GM19239 (cell line): Measurements from ENCODE around the gene ENC1.

ENCODE experiments used
- DNase-seq: peaks from one replicate; pipeline ENCODE4 v3.0.0; 2011; ENCODE audit warnings: low spot score; ENCODE audit not compliant: insufficient read length
- FAIRE-seq: peaks from 2 replicates; lab custom pipeline; 2011; peaks lifted over from hg19 to GRCh38; lab: Jason Lieb, UNC

Gene ENC1

DNA sequence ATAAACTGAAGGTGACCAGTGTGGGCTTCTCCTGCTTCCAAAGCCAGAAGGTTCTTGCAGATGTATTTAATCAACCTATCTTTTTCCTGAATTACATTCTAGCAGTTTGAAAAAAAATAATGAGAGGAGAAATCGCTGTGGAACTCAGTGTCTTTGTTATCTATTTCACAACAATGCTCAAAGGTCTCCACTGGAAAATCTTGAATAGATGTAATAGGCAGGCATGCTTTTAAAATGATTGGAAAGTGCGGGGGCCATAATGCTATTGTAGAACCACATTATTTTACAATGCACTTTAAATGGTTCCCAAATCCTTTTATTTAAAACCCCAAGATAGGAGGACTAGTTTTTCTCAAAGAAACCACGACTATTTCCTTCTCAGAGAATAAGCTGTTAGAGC is 23.3 kb downstream of the ENC1 start:
- FAIRE-seq: no peak
- DNase-seq: no peak

DNA sequence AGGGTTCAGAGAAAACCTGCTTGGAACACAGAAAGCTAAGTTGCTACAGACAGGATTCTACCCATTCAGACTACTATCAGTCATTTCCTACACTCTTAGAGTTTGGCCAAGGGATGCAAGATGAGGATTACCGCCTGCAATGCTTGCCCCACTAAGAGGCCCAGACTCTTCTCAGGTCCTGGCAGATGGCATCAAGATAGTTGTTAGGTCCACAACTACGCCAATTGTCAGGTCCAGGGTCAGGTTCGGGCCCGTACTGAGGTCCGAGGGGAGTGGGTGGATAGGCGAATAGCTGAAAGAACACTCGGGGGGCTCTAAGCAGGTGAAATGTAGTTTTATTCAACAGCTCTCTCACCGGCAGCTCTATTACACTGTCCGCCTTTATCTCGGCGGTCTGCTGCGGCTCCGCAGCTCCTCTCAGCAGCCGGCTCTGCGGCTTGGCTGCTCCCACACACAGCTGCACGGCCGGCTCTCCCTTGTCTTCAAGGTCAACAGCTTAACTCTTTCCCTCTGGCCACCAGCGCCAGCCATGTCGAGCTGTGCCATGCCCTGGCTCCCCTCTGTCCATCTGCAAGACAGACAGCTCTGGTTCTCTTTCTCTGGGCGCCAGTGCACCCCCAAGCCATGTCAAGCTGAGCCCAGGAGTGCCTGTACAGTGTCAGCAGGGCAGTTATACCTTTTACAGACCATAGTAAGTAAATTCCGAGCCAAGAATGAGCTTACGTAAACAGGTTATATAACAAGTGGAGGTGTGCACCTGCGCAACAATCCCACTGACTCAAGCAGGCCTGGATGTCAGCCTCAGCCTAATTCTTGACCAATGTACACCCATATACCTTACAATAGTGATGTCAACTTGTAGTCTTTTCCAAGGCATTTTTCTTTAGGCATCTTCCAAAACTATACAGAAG is 24.0 kb downstream of the ENC1 start:
- FAIRE-seq (no peak), DNase-seq (no peak)

DNA sequence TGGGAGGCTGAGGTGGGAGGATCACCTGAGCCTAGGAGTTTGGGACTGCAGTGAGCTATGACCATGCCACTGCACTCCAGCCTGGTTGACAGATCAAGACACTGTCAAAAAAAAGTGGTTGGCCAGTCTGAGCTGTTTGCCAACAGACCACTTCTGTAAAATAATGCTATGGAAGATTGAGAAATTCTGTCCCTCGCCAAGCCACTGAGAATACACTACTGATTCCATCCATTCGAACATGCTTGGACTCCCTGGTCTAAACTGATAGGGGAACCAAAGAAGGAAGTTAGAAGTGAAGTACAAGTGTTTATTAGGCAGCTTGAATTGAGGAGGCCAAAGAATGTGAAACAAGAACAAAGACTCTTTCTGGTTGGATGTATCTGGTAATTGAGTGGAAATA is 27.2 kb downstream of the ENC1 start:
- FAIRE-seq (no peak), DNase-seq (no peak)

DNA sequence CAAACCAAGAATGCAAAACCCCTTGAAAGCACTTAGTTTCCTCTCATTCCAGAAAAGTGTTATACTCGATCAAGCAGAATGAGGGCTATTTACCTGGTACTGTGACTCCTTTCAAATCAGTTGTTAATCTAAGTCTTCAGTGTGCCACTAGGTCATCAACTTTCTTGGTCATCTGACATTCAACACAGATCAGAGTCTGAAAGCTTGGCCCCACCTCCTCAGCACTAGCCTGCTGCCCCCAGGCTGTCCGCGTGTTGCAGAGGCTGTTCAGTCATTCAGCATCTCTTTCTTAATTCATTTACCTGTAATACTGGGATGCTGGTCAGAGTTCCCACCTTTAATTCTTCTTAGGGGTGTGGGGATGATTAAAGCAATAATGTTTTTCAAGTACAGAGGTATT is 28.5 kb downstream of the ENC1 start:
- no peak for FAIRE-seq
- DNase-seq: no peak

DNA sequence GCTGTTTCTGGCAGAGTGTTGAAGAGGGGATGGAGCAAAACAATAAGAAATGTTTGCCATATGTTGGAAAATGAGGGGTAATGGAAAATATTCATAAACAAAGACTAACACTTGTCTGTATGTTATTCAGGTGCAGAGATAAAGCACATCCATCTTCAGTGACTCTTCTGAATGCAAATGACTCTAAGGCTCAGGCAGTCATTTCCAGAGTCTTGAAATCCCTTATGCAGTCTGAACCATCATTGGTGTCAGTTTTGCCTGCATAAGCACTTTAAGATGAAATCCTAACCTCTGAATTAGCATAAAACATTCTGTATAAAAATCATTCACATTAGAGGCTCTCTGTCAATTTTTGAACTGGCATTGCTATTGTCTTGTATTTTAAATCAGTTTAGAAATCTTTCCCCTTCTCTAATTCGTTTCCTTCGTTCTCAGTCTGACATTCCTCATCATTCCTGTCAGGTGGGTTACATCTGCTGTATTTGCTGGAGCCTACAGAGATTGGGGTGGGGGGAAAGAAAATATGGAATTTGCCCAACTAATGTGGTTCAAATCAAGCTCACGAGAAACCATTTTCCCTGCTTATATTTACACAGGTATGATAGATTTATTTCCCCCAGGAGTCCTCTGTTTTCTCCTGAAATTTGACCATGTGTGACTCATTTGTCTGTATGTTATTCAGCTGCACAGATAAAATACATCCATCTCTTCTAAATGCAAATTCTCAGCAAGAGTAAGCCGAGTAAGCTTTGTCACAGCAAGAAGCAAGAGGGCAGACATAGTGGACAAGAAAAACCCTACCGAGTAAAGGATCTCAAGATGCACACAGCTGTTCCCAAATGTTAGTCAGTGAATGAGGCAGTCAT is 31.6 kb downstream of the ENC1 start:
- DNase-seq: no peak
- FAIRE-seq: no peak

DNA sequence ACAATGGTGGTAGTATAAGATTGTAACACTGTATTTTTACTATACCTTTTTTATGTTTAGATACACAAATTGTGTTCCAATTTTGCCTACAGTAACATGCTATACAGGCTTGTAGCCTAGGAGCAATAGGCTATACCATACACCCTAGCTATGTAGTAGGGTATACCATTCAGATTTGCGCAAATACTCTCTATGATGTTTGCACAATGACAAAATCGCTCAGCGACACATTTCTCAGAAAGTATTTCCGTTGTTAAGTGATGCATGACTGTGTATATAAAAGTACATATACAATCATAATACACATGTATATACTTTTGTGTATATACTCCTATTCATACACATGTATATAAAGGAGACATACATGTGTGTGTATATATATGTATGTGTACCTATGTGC is 34.8 kb downstream of the ENC1 start:
- no peak for FAIRE-seq
- DNase-seq: no peak

DNA sequence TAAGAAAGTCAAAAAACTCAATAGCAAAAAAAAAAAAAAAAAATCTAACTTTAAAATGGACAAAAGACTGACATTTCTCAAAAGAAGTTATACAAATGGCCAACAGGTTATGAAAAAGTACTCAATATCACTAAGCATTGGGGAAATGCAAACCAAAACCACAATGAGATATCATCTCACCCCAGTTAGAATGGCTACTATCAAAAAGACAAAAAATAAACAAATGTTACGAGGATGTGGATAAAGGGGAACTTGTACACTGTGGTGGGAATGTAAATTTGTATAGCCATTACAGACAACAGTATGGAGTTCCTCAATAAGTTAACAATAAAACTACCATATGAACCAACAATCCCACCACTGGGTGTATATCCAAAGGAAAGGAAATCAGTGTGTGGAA is 37.2 kb downstream of the ENC1 start:
- FAIRE-seq: no peak
- DNase-seq: no peak

DNA sequence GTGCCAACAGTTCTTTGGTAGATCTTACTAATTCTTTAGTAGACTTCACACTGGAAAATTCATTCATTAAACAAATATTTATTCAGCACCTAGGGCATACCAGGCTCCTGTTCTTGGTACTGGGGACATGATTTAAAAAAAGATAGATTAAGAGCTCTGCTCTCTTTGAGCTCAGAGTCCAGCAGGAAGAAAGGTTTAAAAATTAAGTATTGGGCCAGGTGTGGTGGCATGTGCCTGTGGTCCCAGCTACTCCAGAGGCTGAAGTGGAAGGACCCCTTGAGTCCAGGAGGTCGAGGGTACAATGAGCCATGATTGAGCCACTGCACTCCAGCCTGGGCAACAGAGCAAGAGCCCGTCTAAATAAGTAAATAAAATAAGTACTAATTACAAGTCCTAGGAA is 41.4 kb downstream of the ENC1 start:
- DNase-seq (no peak), FAIRE-seq (no peak)

DNA sequence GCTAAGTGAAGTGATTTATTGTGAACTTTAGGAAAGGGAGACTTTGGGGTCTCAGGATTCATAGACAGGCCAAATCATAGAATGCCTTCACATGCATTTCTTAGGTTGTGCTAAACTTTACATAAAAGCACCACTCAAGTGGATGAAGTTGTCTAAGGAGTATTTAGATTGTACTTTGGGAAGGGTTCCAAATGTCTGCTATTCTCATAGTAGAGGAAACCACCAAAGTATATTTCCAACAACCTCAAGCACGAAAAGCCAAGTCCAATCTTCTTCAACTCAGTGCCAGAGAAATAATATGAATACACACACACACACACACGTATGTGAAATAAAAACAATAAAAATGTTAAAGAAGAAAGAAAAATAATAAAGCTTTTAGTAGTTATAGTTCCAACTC is 41.8 kb downstream of the ENC1 start:
- FAIRE-seq: no peak

DNA sequence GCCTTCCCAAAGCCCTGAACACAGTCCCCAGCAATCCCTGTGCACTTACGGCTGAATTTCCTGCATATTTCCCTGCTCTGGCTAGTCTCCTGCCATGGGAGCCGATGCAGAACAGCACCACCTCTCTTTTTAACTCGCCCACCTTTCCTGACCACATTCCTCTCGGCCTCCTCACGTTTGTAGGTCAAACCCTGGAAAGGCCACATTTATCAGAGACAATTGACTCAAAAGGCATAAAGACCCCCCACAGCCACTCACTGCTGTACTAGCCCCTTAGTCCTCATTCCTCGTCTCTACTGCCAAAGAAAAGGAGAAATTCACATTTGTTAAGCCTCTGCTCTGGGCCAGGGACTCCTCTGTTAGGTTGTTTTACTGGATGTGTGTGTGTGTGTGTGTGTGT is 43.6 kb downstream of the ENC1 start:
- DNase-seq: no peak
- FAIRE-seq: no peak

More for the DNA sequence above, 41.8 kb downstream of the ENC1 start:
- no peak for DNase-seq

DNA sequence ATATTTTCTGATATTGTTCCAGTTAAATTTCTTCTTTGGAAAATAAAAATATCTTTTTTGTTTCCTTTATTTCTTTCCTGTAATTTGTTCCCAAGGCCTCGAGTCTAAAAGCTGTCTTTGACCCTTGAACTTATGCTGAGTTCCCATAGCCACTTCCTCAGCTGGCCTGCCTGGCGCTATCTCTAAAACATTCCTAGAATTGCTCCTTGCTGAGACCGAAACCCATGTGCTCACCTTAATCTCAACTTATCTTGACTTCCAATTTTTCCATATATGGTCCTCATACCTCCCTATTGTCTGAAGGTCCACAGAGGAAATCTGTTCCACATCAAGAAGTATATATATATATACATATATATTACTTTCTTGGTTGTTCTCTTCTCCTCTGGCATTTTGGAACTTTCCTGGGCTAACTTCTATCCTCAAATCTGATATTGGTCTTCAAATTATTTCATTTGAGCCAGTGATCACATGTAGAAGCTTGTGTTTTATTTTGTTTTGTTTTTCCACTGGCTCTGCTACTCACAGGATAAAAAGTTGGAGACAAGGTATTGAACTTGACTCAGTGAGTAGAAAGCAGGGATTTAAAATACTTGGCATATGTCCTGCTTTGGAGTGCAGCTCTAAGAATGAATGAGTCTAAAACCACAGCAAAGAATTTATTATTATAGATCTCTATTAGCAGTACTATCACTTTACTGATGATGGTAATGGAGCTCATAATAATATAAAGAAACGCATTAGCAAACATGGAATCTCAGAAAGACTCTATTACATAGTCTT is 45.2 kb downstream of the ENC1 start:
- DNase-seq (no peak), FAIRE-seq (no peak)

DNA sequence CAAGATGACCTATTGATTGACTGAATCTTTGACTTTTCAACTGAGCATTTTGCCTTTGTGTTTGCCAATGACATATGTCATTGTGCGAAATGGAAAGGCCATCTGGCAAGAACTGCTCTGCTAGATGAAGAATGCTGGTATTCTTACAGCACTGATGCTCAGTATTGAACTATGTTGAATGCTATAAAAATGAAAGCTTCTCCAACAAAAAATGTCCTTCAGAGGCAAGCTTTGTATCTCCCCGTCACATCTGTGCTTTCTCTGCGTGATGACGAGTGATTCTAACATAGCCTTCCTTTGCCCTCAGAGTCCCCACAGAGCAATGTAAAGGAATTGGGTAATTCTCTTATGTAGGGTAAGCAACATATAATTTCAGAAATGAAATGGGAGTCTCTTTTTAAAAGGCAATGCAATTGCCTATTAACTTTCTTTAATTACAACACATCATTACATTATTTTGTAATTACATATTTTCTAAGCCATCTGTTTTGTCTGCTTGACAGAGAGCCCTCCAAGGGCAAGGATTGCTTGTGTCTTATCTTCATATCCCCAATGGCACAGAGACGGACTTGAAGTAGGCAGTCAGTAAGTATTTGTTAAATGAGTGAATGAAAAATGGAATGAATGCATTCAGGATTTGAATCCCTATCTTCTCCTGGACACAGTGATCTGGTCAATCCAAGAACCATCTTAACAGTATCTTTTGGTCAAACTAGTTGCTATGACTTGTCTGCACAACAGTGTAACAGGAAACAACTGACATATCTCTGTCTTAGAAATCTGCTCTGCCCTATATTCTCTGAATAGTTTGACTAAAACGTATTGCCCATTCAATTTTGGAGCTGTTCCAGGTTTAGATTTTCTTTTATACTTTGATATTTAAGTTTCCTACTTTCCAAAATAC is 46.1 kb downstream of the ENC1 start:
- no peak for DNase-seq
- FAIRE-seq: no peak

DNA sequence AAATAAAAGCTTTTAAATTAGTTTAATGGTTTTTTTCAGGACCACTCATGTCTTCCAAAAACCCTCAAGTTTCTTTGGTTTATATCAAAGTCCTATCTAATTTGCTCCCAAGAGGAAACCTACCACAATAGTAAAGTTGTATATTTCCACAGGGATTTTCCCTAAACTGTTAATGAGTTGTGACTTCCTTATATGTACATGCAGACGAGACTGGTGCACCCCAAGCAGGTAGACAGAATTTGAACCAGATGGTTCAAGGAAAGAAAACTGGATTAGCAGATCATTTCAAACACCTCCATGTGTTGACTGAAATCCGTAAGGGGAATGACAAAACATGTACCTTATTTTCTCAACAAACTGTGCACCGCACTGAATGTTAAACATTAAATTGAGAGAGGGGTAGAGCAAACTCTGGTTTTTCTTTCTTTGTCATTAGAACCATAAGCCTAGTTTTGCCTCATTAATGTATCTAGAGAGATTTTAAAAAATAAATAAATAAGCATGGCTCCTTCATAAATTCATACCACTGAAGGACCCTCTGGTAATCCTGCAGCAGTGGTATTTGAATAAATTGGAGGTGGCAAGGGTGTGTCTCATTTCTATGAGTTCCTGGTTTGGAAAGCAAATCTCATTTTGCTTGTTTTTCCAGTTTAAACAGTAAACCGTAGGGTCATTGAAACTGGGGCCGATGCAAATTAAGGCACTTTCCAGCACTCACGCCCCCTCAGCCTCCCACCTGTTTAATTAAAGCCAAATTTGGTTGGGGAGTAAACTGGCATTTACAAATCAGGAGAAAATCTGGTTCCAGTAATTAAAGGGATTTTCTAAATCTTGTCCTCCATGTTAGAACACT is 51.1 kb downstream of the ENC1 start:
- FAIRE-seq: no peak
- no peak for DNase-seq

DNA sequence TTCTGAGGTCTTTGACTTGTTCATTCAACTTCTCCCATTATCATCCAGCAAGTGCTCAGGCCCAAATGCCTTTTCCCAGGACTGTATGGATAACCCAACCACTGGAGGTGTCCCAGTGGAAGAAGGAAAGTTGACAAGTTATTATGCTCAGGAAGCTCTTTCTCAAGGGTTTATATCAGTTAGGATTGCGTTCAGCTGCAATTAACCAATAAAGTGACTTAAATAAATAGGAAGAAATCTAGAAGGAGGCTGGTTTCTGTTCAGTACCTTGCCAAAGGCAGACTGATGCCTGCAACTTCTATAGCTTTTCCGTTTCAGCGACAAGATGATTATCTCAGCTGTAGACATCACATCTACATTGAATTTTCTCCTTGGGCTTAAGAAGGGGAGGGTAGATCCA is 52.1 kb downstream of the ENC1 start:
- no peak for DNase-seq
- FAIRE-seq: no peak

DNA sequence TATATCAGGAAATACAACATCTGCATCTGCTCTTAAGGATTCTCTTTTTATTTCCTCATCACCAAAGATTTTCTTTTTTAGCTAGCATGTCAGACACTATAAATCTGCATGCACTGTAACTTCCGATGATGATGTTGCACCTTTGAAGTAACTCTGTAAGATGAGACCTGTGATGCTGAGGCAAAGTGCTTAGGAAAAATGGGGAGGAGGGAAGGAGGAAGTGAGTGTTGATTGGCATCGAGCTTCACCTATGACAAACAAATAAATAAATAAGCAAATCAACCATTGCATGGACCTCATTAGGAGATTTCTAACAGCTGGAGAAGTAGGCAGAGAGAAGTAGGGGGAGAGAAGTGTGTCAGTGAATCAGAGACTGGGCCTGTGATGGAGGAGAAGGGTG is 52.6 kb downstream of the ENC1 start:
- no peak for FAIRE-seq
- no peak for DNase-seq

DNA sequence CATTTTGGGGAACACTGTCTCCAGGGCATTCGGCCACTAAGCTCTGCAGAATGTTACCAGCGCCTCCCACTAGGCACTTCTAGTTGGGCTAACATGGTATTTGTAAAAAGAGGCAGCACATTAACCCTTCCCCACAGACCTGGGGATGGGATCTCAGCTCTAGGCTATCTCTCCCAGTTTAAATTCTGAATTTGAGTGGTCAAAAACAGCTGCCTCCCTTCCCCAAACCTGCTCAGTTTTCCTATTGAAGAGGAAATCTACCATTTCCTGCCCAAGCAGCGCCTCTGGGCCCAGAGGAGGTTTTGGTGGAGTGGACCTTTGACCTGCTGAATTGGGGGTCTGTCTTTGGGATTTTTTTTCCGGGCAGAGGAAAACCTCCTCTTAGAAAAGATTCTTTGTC is 53.2 kb downstream of the ENC1 start:
- no peak for FAIRE-seq
- DNase-seq: no peak

DNA sequence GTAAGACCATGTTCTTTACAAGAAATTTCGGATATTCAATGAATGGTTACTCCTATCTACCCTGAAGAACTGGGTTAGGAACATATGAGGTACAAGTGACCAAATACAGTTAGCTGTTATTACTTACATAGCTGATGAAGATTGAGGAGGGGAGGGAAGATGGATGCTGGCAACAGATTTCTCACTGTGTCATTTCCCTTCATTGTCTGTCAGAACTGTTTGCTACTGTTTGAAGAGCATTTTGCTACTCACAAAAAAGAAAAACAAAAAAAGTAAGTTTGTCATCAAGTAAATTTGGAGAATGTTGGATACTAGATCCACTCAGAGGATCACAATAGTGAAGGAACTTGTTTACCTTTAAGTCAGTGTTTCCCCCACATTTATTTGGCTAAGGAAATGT is 53.7 kb downstream of the ENC1 start:
- no peak for DNase-seq
- FAIRE-seq: no peak

DNA sequence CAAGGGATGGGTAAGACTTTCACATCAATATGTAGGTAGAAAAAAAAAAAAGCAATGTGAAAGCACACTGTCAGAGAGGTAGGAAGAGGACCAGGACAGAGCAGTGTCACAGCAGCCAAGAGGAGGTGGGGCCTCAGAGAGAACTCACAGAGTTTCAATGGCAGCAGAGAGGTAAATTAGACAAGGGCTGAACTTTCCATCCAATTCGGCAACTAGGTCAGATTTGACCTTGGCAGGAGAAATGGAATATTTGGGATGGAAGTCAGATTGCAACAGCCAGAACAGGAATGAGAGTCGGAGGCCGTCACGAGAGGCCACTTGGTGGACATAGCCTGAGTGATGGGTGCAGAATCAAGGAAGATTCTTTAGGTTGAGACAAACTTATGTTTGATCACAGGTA is 57.7 kb downstream of the ENC1 start:
- DNase-seq (no peak), FAIRE-seq (no peak)

DNA sequence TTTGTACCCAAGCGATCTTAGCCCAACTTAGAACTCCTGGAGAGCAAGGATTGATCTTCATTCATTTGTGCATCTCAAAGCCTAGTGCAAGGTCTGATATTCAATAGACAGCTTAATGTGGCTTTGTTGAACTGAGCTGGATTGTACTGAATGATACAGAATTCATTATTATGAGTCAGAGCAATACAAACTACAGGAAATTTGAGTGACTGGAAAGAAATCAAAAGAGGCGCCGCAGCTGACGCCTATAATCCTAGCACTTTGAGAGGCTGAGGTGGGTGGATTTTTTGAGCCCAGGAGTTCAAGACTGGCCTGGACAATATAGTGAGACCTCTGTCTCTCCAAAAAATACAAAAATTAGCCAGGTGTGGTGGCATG is 58.6 kb downstream of the ENC1 start:
- FAIRE-seq (no peak), DNase-seq (no peak)
